Stimulated activated naive CD8-positive, alpha-beta T cell treated with anti-CD3 and anti-CD28 coated beads, Interleukin-15, Interleukin-2, amounts not matched to agents 100 ng/mL and 50 ng/mL, for 24 hours (primary cell): ENCODE data around the gene RHEBL1.

ENCODE experiments used
- H3K27ac Mint-ChIP-seq: one replicate; pipeline ENCODE4 v1.8.0; 2021; ENCODE audit warnings: mild to moderate bottlenecking, mixed read lengths
- H3K27me3 Mint-ChIP-seq: one replicate; pipeline ENCODE4 v1.8.0; 2021; ENCODE audit warnings: mixed read lengths
- H3K36me3 Mint-ChIP-seq: one replicate; pipeline ENCODE4 v1.8.0; 2021; ENCODE audit warnings: low read depth, mixed read lengths
- H3K4me1 Mint-ChIP-seq: one replicate; pipeline ENCODE4 v1.8.0; 2021; ENCODE audit warnings: low read depth, mixed read lengths
- H3K4me3 Mint-ChIP-seq: one replicate; pipeline ENCODE4 v1.8.0; 2021; ENCODE audit warnings: mild to moderate bottlenecking, mixed read lengths
- H3K9me3 Mint-ChIP-seq: one replicate; pipeline ENCODE4 v1.8.0; 2021; ENCODE audit warnings: mixed read lengths

RHEBL1 gene

GRCh38 chr12:49069507-49070346 lies at the start of gene RHEBL1:
TSS of gene RHEBL1 (minus strand) at chr12:49069979. CDS start at chr12:49069785, 194 bp downstream.
- Mint-ChIP-seq H3K27ac (peak within 1 kb of the TSS; percentile 88), H3K36me3 (peaks cover 15% of the 10 kb centered on the region), H3K4me1 (peaks cover 21% of the 10 kb centered on the region), H3K4me3 (peak within 1 kb of the TSS; percentile 94), H3K27me3 (no peaks in the 10 kb centered on the region), H3K9me3 (no peaks in the 10 kb centered on the region)

- no peaks in the 10 kb centered on the region for H3K27me3 Mint-ChIP-seq
- H3K36me3 Mint-ChIP-seq: no peaks in the 10 kb centered on the region
- peak overlapping the region; percentile 93 for H3K4me3 Mint-ChIP-seq
- H3K4me1 Mint-ChIP-seq: peaks cover 35% of the 10 kb centered on the region
- peak overlapping the region; percentile 80 for H3K27ac Mint-ChIP-seq
- H3K9me3 Mint-ChIP-seq: no peaks in the 10 kb centered on the region
These were observed 41.4 kb upstream of the RHEBL1 start for GRCh38 chr12:49111206-49111605.

GRCh38 chr12:49110464-49111155 lies 40.8 kb upstream of the RHEBL1 start, which contains the start of gene LMBR1L:
TSS of gene LMBR1L (minus strand) at chr12:49110847. CDS start at chr12:49110555, 292 bp downstream.
- H3K4me3 Mint-ChIP-seq: peak within 1 kb of the TSS; percentile 93
- no peaks in the 10 kb centered on the region for H3K36me3 Mint-ChIP-seq
- peaks cover 35% of the 10 kb centered on the region for H3K4me1 Mint-ChIP-seq
- no peaks in the 10 kb centered on the region for H3K27me3 Mint-ChIP-seq
- H3K27ac Mint-ChIP-seq: peak within 1 kb of the TSS; percentile 87
- no peaks in the 10 kb centered on the region for H3K9me3 Mint-ChIP-seq

GRCh38 chr12:49109641-49110463 lies 40.1 kb upstream of the RHEBL1 start:
- Mint-ChIP-seq H3K4me3 (peak overlapping the region; percentile 93), H3K36me3 (no peaks in the 10 kb centered on the region), H3K27ac (peak overlapping the region; percentile 87), H3K4me1 (peaks cover 35% of the 10 kb centered on the region), H3K9me3 (no peaks in the 10 kb centered on the region), H3K27me3 (no peaks in the 10 kb centered on the region)

GRCh38 chr12:49108958-49109404 lies 39.2 kb upstream of the RHEBL1 start:
- Mint-ChIP-seq H3K4me3 (peak overlapping the region; percentile 93), H3K9me3 (no peaks in the 10 kb centered on the region), H3K36me3 (no peaks in the 10 kb centered on the region), H3K27ac (peak overlapping the region; percentile 87), H3K4me1 (peaks cover 35% of the 10 kb centered on the region), H3K27me3 (no peaks in the 10 kb centered on the region)

- Mint-ChIP-seq H3K4me3 (no peak overlapping the region), H3K27ac (no peak overlapping the region), H3K4me1 (peaks cover 28% of the 10 kb centered on the region), H3K36me3 (peaks cover 5% of the 10 kb centered on the region), H3K27me3 (no peaks in the 10 kb centered on the region), H3K9me3 (no peaks in the 10 kb centered on the region)
These were observed 35.8 kb upstream of the RHEBL1 start for GRCh38 chr12:49105504-49106084.

GRCh38 chr12:49104822-49105221 lies 35.0 kb upstream of the RHEBL1 start:
- H3K4me1 Mint-ChIP-seq: peaks cover 25% of the 10 kb centered on the region
- H3K27ac Mint-ChIP-seq: no peak overlapping the region
- H3K4me3 Mint-ChIP-seq: no peak overlapping the region

GRCh38 chr12:49100380-49100779 lies 30.6 kb upstream of the RHEBL1 start:
- H3K27ac Mint-ChIP-seq: no peak overlapping the region
- no peaks in the 10 kb centered on the region for H3K9me3 Mint-ChIP-seq
- no peak overlapping the region for H3K4me3 Mint-ChIP-seq
- no peaks in the 10 kb centered on the region for H3K4me1 Mint-ChIP-seq
- H3K36me3 Mint-ChIP-seq: peaks cover 13% of the 10 kb centered on the region
- H3K27me3 Mint-ChIP-seq: peaks cover 4% of the 10 kb centered on the region

More at GRCh38 chr12:49104822-49105221, 35.0 kb upstream of the RHEBL1 start:
- H3K9me3 Mint-ChIP-seq: no peaks in the 10 kb centered on the region
- peaks cover 9% of the 10 kb centered on the region for H3K36me3 Mint-ChIP-seq
- H3K27me3 Mint-ChIP-seq: no peaks in the 10 kb centered on the region

GRCh38 chr12:49098703-49099102 lies 28.9 kb upstream of the RHEBL1 start:
- Mint-ChIP-seq H3K9me3 (no peaks in the 10 kb centered on the region), H3K4me1 (peaks cover 4% of the 10 kb centered on the region), H3K27me3 (peaks cover 15% of the 10 kb centered on the region), H3K4me3 (no peak overlapping the region), H3K36me3 (peaks cover 13% of the 10 kb centered on the region), H3K27ac (no peak overlapping the region)

GRCh38 chr12:49098035-49098451 lies 28.3 kb upstream of the RHEBL1 start:
- Mint-ChIP-seq H3K27ac (no peak overlapping the region), H3K4me3 (no peak overlapping the region), H3K27me3 (peaks cover 22% of the 10 kb centered on the region), H3K9me3 (no peaks in the 10 kb centered on the region), H3K4me1 (peaks cover 8% of the 10 kb centered on the region), H3K36me3 (peaks cover 13% of the 10 kb centered on the region)

- H3K27ac Mint-ChIP-seq: no peak overlapping the region
- peaks cover 27% of the 10 kb centered on the region for H3K27me3 Mint-ChIP-seq
- no peak overlapping the region for H3K4me3 Mint-ChIP-seq
- peaks cover 13% of the 10 kb centered on the region for H3K36me3 Mint-ChIP-seq
- H3K4me1 Mint-ChIP-seq: peaks cover 9% of the 10 kb centered on the region
- no peaks in the 10 kb centered on the region for H3K9me3 Mint-ChIP-seq
These were observed 27.6 kb upstream of the RHEBL1 start for GRCh38 chr12:49097381-49097780.

GRCh38 chr12:49094975-49095365 lies 25.2 kb upstream of the RHEBL1 start:
- peaks cover 30% of the 10 kb centered on the region for H3K4me1 Mint-ChIP-seq
- no peak overlapping the region for H3K4me3 Mint-ChIP-seq

GRCh38 chr12:49094160-49094974 lies 24.6 kb upstream of the RHEBL1 start, which contains the start of gene DHH:
TSS of gene DHH (minus strand) at chr12:49094801. CDS start at chr12:49094512, 289 bp downstream.
- H3K27ac Mint-ChIP-seq: no peak within 1 kb of the TSS
- H3K4me1 Mint-ChIP-seq: peaks cover 34% of the 10 kb centered on the region
- H3K27me3 Mint-ChIP-seq: peaks cover 51% of the 10 kb centered on the region
- H3K4me3 Mint-ChIP-seq: peak within 1 kb of the TSS; percentile 0
- H3K36me3 Mint-ChIP-seq: peaks cover 4% of the 10 kb centered on the region
- no peaks in the 10 kb centered on the region for H3K9me3 Mint-ChIP-seq

More at GRCh38 chr12:49094975-49095365, 25.2 kb upstream of the RHEBL1 start:
- H3K27ac Mint-ChIP-seq: no peak overlapping the region
- H3K9me3 Mint-ChIP-seq: no peaks in the 10 kb centered on the region
- H3K36me3 Mint-ChIP-seq: peaks cover 4% of the 10 kb centered on the region
- H3K27me3 Mint-ChIP-seq: peaks cover 49% of the 10 kb centered on the region
